Breast epithelium (tissue), 4 donors: ENCODE data around the gene HERC2. TPM values are rescaled to one million over a fixed set of nuclear protein-coding genes. Genes with fewer than 3 reads are reported as not detected.

Experiments
- DNase-seq, 2 donors: peaks; one replicate each; pipeline ENCODE4 v3.0.0-alpha.2; 2019; ENCODE audit warnings: low spot score in 2 of 2
- H3K27ac ChIP-seq, 2 donors: fragments of 200-600 bp; sonication (generic) in 1 of 2; one replicate each; pipeline ENCODE4 v1.5.1; 2016 to 2019; ENCODE audit warnings: mild to moderate bottlenecking in 1 of 2
- H3K27me3 ChIP-seq, 2 donors: fragments of 200-600 bp; sonication (generic) in 1 of 2; one replicate each; pipeline versions ENCODE4 v1.5.1 to v1.6.0; 2017 to 2019; ENCODE audit warnings: control low read depth in 1 of 2, mild to moderate bottlenecking in 1 of 2
- H3K36me3 ChIP-seq: fragments of 200-600 bp; one replicate; pipeline ENCODE4 v1.5.1; 2019
- H3K4me1 ChIP-seq, 2 donors: fragments of 200-600 bp; sonication (generic); one replicate each; pipeline ENCODE4 v1.5.1; 2016 to 2019; ENCODE audit warnings: control low read depth in 1 of 2
- H3K4me3 ChIP-seq, 3 donors: fragments of 200-600 bp; sonication (generic); 1 replicate in 2 of 3; 2 replicates in 1 of 3; pipeline ENCODE4 v1.5.1; 2016 to 2019; ENCODE audit warnings: mild to moderate bottlenecking in 3 of 3, moderate library complexity in 2 of 3
- H3K9me3 ChIP-seq, 2 donors: fragments of 200-600 bp; sonication (generic) in 1 of 2; one replicate each; pipeline ENCODE4 v1.5.1; 2016 to 2019; ENCODE audit warnings: control low read depth in 1 of 2
- CTCF ChIP-seq, 3 donors: fragments of 450-650 bp; IDR thresholded peaks; one replicate each; pipeline ENCODE4 v1.5.1; 2016 to 2017; ENCODE audit warnings: antibody characterized with exemption in 3 of 3, mild to moderate bottlenecking in 3 of 3, moderate library complexity in 3 of 3
- POLR2A ChIP-seq: fragments of 450-650 bp; IDR thresholded peaks from one replicate; pipeline ENCODE4 v1.6.1; 2016; ENCODE audit warnings: antibody characterized with exemption, mild to moderate bottlenecking, moderate library complexity
- POLR2AphosphoS5 ChIP-seq, 3 donors: sonication (generic); formaldehyde crosslinking; IDR thresholded peaks; one replicate each; pipeline ENCODE4 v1.6.1; 2017; ENCODE audit warnings: antibody characterized with exemption in 3 of 3
- intact Hi-C: fragments of 100-400 bp; cut with DNase I; formaldehyde crosslinking; loops from one replicate; pipeline ENCODE4 v1.15.1; 2023; ENCODE audit warnings: low total_unique reads
- total RNA-seq, 3 donors: library from RNA; depleted of rRNA; stranded (reverse); fragments of >200 nt; gene quantifications; one replicate each; pipeline ENCODE4 v1.1.0, GENCODE V29; 2016

Gene HERC2
- total RNA-seq, 3 donors from 2014 or later: 46.2 to 55.8 (median 51.1) TPM

GRCh38 chr15:28128031-28128430, 193.9 kb downstream of the HERC2 start:
- H3K4me1 ChIP-seq: no peaks in the 10 kb centered on the region
- no peak for DNase-seq
- H3K36me3 ChIP-seq: no peaks in the 10 kb centered on the region
- H3K4me3 ChIP-seq: no peak overlapping the region
- no peaks in the 10 kb centered on the region for H3K27me3 ChIP-seq
- H3K27ac ChIP-seq: no peak overlapping the region
- no peaks in the 10 kb centered on the region for H3K9me3 ChIP-seq
- TF ChIP-seq CTCF (IDR thresholded peaks at IDR 0.05): no peak
- TF ChIP-seq POLR2A: no peak
- TF ChIP-seq POLR2AphosphoS5 (IDR thresholded peaks at IDR 0.05): no peak
- intact Hi-C loops: no loop called here

- Histone ChIP-seq H3K4me3 (no peak overlapping the region), H3K27ac (no peak overlapping the region), H3K27me3 (no peaks in the 10 kb centered on the region), H3K4me1 (no peaks in the 10 kb centered on the region), H3K9me3 (no peaks in the 10 kb centered on the region), H3K36me3 (no peaks in the 10 kb centered on the region)
- no peak for DNase-seq
- no peak for TF ChIP-seq POLR2AphosphoS5 (IDR thresholded peaks at IDR 0.05)
- no peak for TF ChIP-seq CTCF (IDR thresholded peaks at IDR 0.05)
- TF ChIP-seq POLR2A: no peak
- intact Hi-C loops: no loop called here
Observed at GRCh38 chr15:28127036-28127435, 194.9 kb downstream of the HERC2 start.

- Histone ChIP-seq H3K4me1 (no peaks in the 10 kb centered on the region), H3K9me3 (no peaks in the 10 kb centered on the region), H3K36me3 (no peaks in the 10 kb centered on the region), H3K4me3 (no peak overlapping the region), H3K27ac (no peak overlapping the region), H3K27me3 (no peaks in the 10 kb centered on the region)
- intact Hi-C loops: no loop called here
- DNase-seq: no peak
- TF ChIP-seq POLR2AphosphoS5 (IDR thresholded peaks at IDR 0.05): no peak
- no peak for TF ChIP-seq POLR2A
- peak in 2 of 3 donors; percentile 30 to 49 for TF ChIP-seq CTCF (IDR thresholded peaks at IDR 0.05)
Observed at GRCh38 chr15:28125673-28126651, 196.0 kb downstream of the HERC2 start.

- no peak overlapping the region for H3K27ac ChIP-seq
- no peaks in the 10 kb centered on the region for H3K9me3 ChIP-seq
- DNase-seq: no peak
- H3K4me3 ChIP-seq: no peak overlapping the region
- H3K36me3 ChIP-seq: no peaks in the 10 kb centered on the region
- TF ChIP-seq CTCF (IDR thresholded peaks at IDR 0.05) (no peak), POLR2A (no peak)
- intact Hi-C loops: no loop called here
- no peaks in the 10 kb centered on the region for H3K4me1 ChIP-seq
- H3K27me3 ChIP-seq: no peaks in the 10 kb centered on the region
Observed at GRCh38 chr15:28124841-28125240, 197.1 kb downstream of the HERC2 start.

GRCh38 chr15:28123408-28124023, 198.5 kb downstream of the HERC2 start:
- TF ChIP-seq CTCF (IDR thresholded peaks at IDR 0.05) (peak in 2 of 3 donors; percentile 65 to 68), POLR2A (no peak), POLR2AphosphoS5 (IDR thresholded peaks at IDR 0.05) (no peak)
- intact Hi-C loops: no loop called here
- Histone ChIP-seq H3K27ac (peak overlapping the region in 1 of 2 donors; percentile 29), H3K9me3 (no peaks in the 10 kb centered on the region), H3K36me3 (no peaks in the 10 kb centered on the region), H3K4me1 (no peaks in the 10 kb centered on the region), H3K4me3 (no peak overlapping the region), H3K27me3 (no peaks in the 10 kb centered on the region)
- DNase-seq: peak; percentile 72 to 84
